ENCODE data around the gene PARP12. TPM values are rescaled to one million over a fixed set of nuclear protein-coding genes. Genes with fewer than 3 reads are reported as not detected.
A peak's percentile ranks its signal among the peaks of the same experiment; 100 is the strongest.

Gene PARP12
- total and polyA plus RNA-seq, 2 of the 8 experiments (the other 6 are each of a cell fraction or from before 2014, with no cell fraction given) = 9.0 to 21.5 TPM

DNA sequence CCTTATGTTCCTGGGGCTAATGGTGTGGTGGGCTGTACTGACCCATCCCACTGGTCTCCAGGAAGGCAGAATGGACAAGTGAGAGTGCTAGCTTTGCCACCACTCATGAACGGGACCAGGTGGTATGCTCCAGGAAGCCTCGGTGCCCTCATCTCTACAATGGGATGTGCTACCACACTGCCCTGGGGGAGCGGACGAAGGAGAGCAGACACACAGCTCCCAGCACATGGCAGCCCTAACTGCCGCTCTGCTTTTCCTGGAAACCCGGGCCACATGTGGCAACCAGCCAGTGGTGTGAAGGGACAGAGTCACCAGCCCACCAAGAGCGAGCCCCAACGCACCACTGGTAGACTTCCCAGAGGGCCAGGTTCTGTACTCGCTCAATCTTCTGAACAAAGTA lies 35.8 kb downstream of the PARP12 start:
- no peak for FAIRE-seq
- Histone ChIP-seq H2BK12ac (ENCODE audit: low read depth, low read length) (no peak overlapping the region), H3K79me1 (ENCODE audit: low read depth, low read length) (0 out of 2 replicates have a peak, but pooled peaks cover 2% of the 10 kb centered on the region), H3K9ac (replicated peaks in 1 of 4; ENCODE audit: extremely low read depth in 1 of 4, low read depth in 3 of 4, low read length in 3 of 4) (no peak overlapping the region), H4K8ac (ENCODE audit: extremely low read depth, insufficient read depth, low read length) (0 out of 2 replicates have a peak overlapping the region, but pooled peaks have one; percentile 57), H3K4me3 (ENCODE audit: extremely low read depth in 1 of 4, insufficient read depth in 2 of 4, low read depth in 3 of 4, low read length in 4 of 4) (no peak overlapping the region), H3K4ac (replicated peaks; ENCODE audit: insufficient read length, low read depth, low read length) (no peak overlapping the region), H3K27me3 (replicated peaks in 1 of 4; ENCODE audit: control insufficient read depth in 3 of 4, extremely low read depth in 1 of 4, insufficient read depth in 3 of 4, low read length in 3 of 4) (no peaks in the 10 kb centered on the region), H3K14ac (ENCODE audit: insufficient read length) (no peak overlapping the region), H3K56ac (replicated peaks; ENCODE audit: insufficient read length, low read depth, low read length) (no peak overlapping the region), H3K4me1 (replicated peaks in 1 of 4; ENCODE audit: control insufficient read depth in 3 of 4, insufficient read depth in 4 of 4, low read length in 3 of 4) (no peaks in the 10 kb centered on the region), H3K27ac (ENCODE audit: low read depth, low read length) (no peak overlapping the region), H3K79me2 (ENCODE audit: control insufficient read depth in 1 of 2, insufficient read depth in 2 of 2, low read length in 2 of 2) (no peaks in the 10 kb centered on the region), H4K20me1 (replicated peaks in 1 of 2; ENCODE audit: control insufficient read depth in 1 of 2, insufficient read depth in 2 of 2, low read length in 2 of 2) (no peaks in the 10 kb centered on the region), H2AK5ac (ENCODE audit: low read depth, low read length) (no peak overlapping the region), H4K5ac (ENCODE audit: insufficient read length, low read depth, low read length) (no peak overlapping the region), H3K9me3 (ENCODE audit: insufficient read depth in 2 of 2, low read depth in 1 of 2, low read length in 1 of 2) (no peaks in the 10 kb centered on the region), H3K18ac (ENCODE audit: extremely low read depth, low read length) (no peak overlapping the region), H2BK20ac (ENCODE audit: low read length) (no peak overlapping the region), H3K23me2 (ENCODE audit: low read depth, low read length) (no peaks in the 10 kb centered on the region), H2BK5ac (ENCODE audit: low read depth, low read length) (no peak overlapping the region), H2BK120ac (replicated peaks; ENCODE audit: low read depth, low read length) (no peak overlapping the region), H3K23ac (ENCODE audit: insufficient read length) (no peak overlapping the region), H2BK15ac (ENCODE audit: low read length) (no peak overlapping the region), H3K4me2 (ENCODE audit: insufficient read depth in 1 of 2, low read depth in 2 of 2, low read length in 2 of 2) (no peak overlapping the region), H2AFZ (ENCODE audit: low read length) (no peak overlapping the region), H3K36me3 (ENCODE audit: control insufficient read depth in 2 of 4, insufficient read depth in 4 of 4, low read length in 3 of 4) (no peaks in the 10 kb centered on the region), H4K91ac (replicated peaks; ENCODE audit: insufficient read length, low read length) (no peak overlapping the region)
- CTCF ChIA-PET (ENCODE audit: partially characterized antibody) = interaction anchor here (0.8 to 2.2 kb wide), 2 partner anchors 10 to 154 kb away, joined by 4 to 6 read pairs; no protein-coding TSS in a partner anchor
- no peak for DNase-seq (ENCODE audit: low read depth in 1 of 2, low spot score in 2 of 2)
- POLR2A ChIA-PET (ENCODE audit: partially characterized antibody) = no interaction called here
- 97% methylated on average over 9 of the region's 9 CpGs; no CpG with 5 or more reads in 1 of the 2 experiments for WGBS, 2 experiments (ENCODE audit: extremely low coverage in 1 of 2, insufficient coverage in 1 of 2, insufficient read length in 1 of 2, insufficient replicate concordance in 2 of 2, low coverage in 1 of 2, low lambda C conversion rate in 2 of 2, missing lambda C conversion rate in 1 of 2)
- TF ChIP-seq, protein P1, sequence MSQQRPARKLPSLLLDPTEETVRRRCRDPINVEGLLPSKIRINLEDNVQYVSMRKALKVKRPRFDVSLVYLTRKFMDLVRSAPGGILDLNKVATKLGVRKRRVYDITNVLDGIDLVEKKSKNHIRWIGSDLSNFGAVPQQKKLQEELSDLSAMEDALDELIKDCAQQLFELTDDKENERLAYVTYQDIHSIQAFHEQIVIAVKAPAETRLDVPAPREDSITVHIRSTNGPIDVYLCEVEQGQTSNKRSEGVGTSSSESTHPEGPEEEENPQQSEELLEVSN (IDR thresholded peaks at IDR 0.05) = no peak

Data from H1 (cell line).